GM12892 (cell line): Measurements from ENCODE around the gene GLIS1.

Experiments used
- POLR2A ChIP-seq: IDR thresholded peaks from 2 replicates; pipeline ENCODE4 v1.6.1; 2011; ENCODE audit warnings: low read depth, low read length, control low read depth
- POLR2AphosphoS5 ChIP-seq: IDR thresholded peaks from 2 replicates; pipeline ENCODE4 v1.6.1; 2011; ENCODE audit warnings: low read depth, low read length, control low read depth
- TAF1 ChIP-seq: IDR thresholded peaks from 2 replicates; pipeline ENCODE4 v1.6.1; 2011; ENCODE audit warnings: low read depth, mild to moderate bottlenecking, control low read depth, low read length, borderline replicate concordance

GRCh38 chr1:53549781-53550180, 189.2 kb downstream of the GLIS1 start:
- no peak for TF ChIP-seq POLR2A
- TF ChIP-seq POLR2AphosphoS5, result no peak
- no peak for TF ChIP-seq TAF1
